Measurements from ENCODE around the gene IL12B. TPM values are rescaled to one million over a fixed set of nuclear protein-coding genes. Genes with fewer than 3 reads are reported as not detected.

IL12B gene
- total RNA-seq, 1 experiment from 2014 or later = not detected

GRCh38 chr5:159342840-159343239 lies 12.6 kb upstream of the IL12B start:
- no peak for DNase-seq (ENCODE audit: low spot score)
- POLR2A ChIA-PET (ENCODE audit: low non-redundant PET) = no interaction called here
- H3K27me3 ChIP-seq (replicated peaks; ENCODE audit: insufficient read depth, low read depth, low read length, poor library complexity) = no peaks in the 10 kb centered on the region
- no peak overlapping the region for H3K4me3 ChIP-seq (ENCODE audit: low read depth, low read length, poor library complexity, severe bottlenecking)
- no TSS peak for BruUV-seq (replicated peaks)
- intact Hi-C loops (cut with micrococcal nuclease; ENCODE audit: unreplicated experiment) = no loop called here
- CTCF ChIA-PET = no interaction called here
- H3K27ac ChIP-seq (ENCODE audit: low read depth, low read length, poor library complexity, severe bottlenecking) = no peak overlapping the region
- no peaks in the 10 kb centered on the region for H3K9me3 ChIP-seq (ENCODE audit: low read depth, low read length, poor library complexity, severe bottlenecking)
- no peaks in the 10 kb centered on the region for H3K36me3 ChIP-seq (ENCODE audit: insufficient read depth, low read length, poor library complexity, severe bottlenecking)
- TF ChIP-seq EZH2 (IDR thresholded peaks at IDR 0.05; ENCODE audit: borderline replicate concordance, low read depth, low read length, poor library complexity, severe bottlenecking) (no peak), CTCF (conservative IDR thresholded peaks at IDR 0.05; ENCODE audit: low read depth, low read length) (no peak)
- no peaks in the 10 kb centered on the region for H3K4me1 ChIP-seq (ENCODE audit: insufficient read depth, low read length, poor library complexity, severe bottlenecking)

GRCh38 chr5:159341906-159342310 lies 11.6 kb upstream of the IL12B start:
- ChIA-PET CTCF (no interaction called here), POLR2A (ENCODE audit: low non-redundant PET) (no interaction called here)
- no peak for TF ChIP-seq CTCF (conservative IDR thresholded peaks at IDR 0.05; ENCODE audit: low read depth, low read length)
- no peak for TF ChIP-seq EZH2 (IDR thresholded peaks at IDR 0.05; ENCODE audit: borderline replicate concordance, low read depth, low read length, poor library complexity, severe bottlenecking)
- peak; percentile 74 for DNase-seq (ENCODE audit: low spot score)
- no peaks in the 10 kb centered on the region for H3K27me3 ChIP-seq (replicated peaks; ENCODE audit: insufficient read depth, low read depth, low read length, poor library complexity)
- H3K4me3 ChIP-seq (ENCODE audit: low read depth, low read length, poor library complexity, severe bottlenecking) = no peak overlapping the region
- no peaks in the 10 kb centered on the region for H3K9me3 ChIP-seq (ENCODE audit: low read depth, low read length, poor library complexity, severe bottlenecking)
- no TSS peak for BruUV-seq (replicated peaks)
- no peak overlapping the region for H3K27ac ChIP-seq (ENCODE audit: low read depth, low read length, poor library complexity, severe bottlenecking)
- no peaks in the 10 kb centered on the region for H3K36me3 ChIP-seq (ENCODE audit: insufficient read depth, low read length, poor library complexity, severe bottlenecking)
- intact Hi-C loops (cut with micrococcal nuclease; ENCODE audit: unreplicated experiment) = no loop called here
- no peaks in the 10 kb centered on the region for H3K4me1 ChIP-seq (ENCODE audit: insufficient read depth, low read length, poor library complexity, severe bottlenecking)

GRCh38 chr5:159341145-159341544 lies 10.9 kb upstream of the IL12B start:
- no peaks in the 10 kb centered on the region for H3K27me3 ChIP-seq (replicated peaks; ENCODE audit: insufficient read depth, low read depth, low read length, poor library complexity)
- H3K4me3 ChIP-seq (ENCODE audit: low read depth, low read length, poor library complexity, severe bottlenecking) = no peak overlapping the region
- intact Hi-C loops (cut with micrococcal nuclease; ENCODE audit: unreplicated experiment) = no loop called here
- no TSS peak for BruUV-seq (replicated peaks)
- H3K4me1 ChIP-seq (ENCODE audit: insufficient read depth, low read length, poor library complexity, severe bottlenecking) = no peaks in the 10 kb centered on the region
- ChIA-PET POLR2A (ENCODE audit: low non-redundant PET) (no interaction called here), CTCF (no interaction called here)
- H3K9me3 ChIP-seq (ENCODE audit: low read depth, low read length, poor library complexity, severe bottlenecking) = no peaks in the 10 kb centered on the region
- no peaks in the 10 kb centered on the region for H3K36me3 ChIP-seq (ENCODE audit: insufficient read depth, low read length, poor library complexity, severe bottlenecking)
- H3K27ac ChIP-seq (ENCODE audit: low read depth, low read length, poor library complexity, severe bottlenecking) = no peak overlapping the region
- TF ChIP-seq CTCF (conservative IDR thresholded peaks at IDR 0.05; ENCODE audit: low read depth, low read length) (no peak), EZH2 (IDR thresholded peaks at IDR 0.05; ENCODE audit: borderline replicate concordance, low read depth, low read length, poor library complexity, severe bottlenecking) (no peak)
- no peak for DNase-seq (ENCODE audit: low spot score)

Data from A673 (cell line).